AG04450 (cell line): Measurements from ENCODE around the gene IL1RAPL2. TPM values are rescaled to one million over a fixed set of nuclear protein-coding genes. Genes with fewer than 3 reads are reported as not detected.

ENCODE experiments used
- CTCF ChIA-PET: fragments of 300-600, 350-600 bp; formaldehyde crosslinking; extraction: SDS; loops from one replicate; lab custom pipeline; 2022; ENCODE audit warnings: antibody characterized with exemption, inconsistent platforms; lab: Charles Lee
- POLR2A ChIA-PET: fragments of 350-600 bp; formaldehyde crosslinking; extraction: SDS; loops from one replicate; lab custom pipeline; 2021; ENCODE audit warnings: antibody characterized with exemption, inconsistent platforms; lab: Yijun Ruan, JAX
- DNase-seq: peaks from one replicate; pipeline ENCODE4 v3.0.0-alpha.2; 2011; ENCODE audit warnings: low read depth, low spot score
- H3K27ac ChIP-seq: one replicate; pipeline ENCODE4 v1.5.1; 2012; ENCODE audit warnings: low read depth, low read length, control low read depth
- H3K27me3 ChIP-seq: one replicate; pipeline ENCODE4 v1.6.0; 2012; ENCODE audit warnings: low read length; ENCODE audit not compliant: control insufficient read depth, insufficient read depth
- H3K4me3 ChIP-seq: 2 replicates; pipeline ENCODE4 v1.5.1; 2011; ENCODE audit warnings: mild to moderate bottlenecking, low read depth, low read length, control low read depth
- H3K9me3 ChIP-seq: 2 replicates; pipeline ENCODE4 v1.5.1; 2012; ENCODE audit warnings: low read length; ENCODE audit not compliant: control insufficient read depth, insufficient read depth
- CTCF ChIP-seq: IDR thresholded peaks from 2 replicates; pipeline ENCODE4 v1.5.1; 2011; ENCODE audit warnings: low read depth, low read length, control low read depth, inconsistent platforms
- polyA plus RNA-seq: library from polyadenylated mRNA; depleted of rRNA; stranded (reverse); fragments of >200 nt; gene quantifications from 2 replicates; pipeline ENCODE4 v1.2.3, GENCODE V29; 2011

IL1RAPL2 gene
- polyA plus RNA-seq, 1 experiment: 0.71 TPM

GRCh38 chrX:105711805-105712204, 1145.8 kb downstream of the IL1RAPL2 start:
- TF ChIP-seq CTCF: no peak
- Histone ChIP-seq H3K4me3 (no peak overlapping the region), H3K9me3 (no peaks in the 10 kb centered on the region), H3K27me3 (no peaks in the 10 kb centered on the region), H3K27ac (no peak overlapping the region)
- ChIA-PET POLR2A (no interaction called here), CTCF (no interaction called here)
- DNase-seq: no peak

GRCh38 chrX:105715746-105716145, 1149.7 kb downstream of the IL1RAPL2 start:
- no peak for TF ChIP-seq CTCF
- Histone ChIP-seq H3K9me3 (no peaks in the 10 kb centered on the region), H3K4me3 (no peak overlapping the region), H3K27me3 (no peaks in the 10 kb centered on the region), H3K27ac (no peak overlapping the region)
- ChIA-PET POLR2A (no interaction called here), CTCF (no interaction called here)
- no peak for DNase-seq

GRCh38 chrX:105723966-105724735, 1158.2 kb downstream of the IL1RAPL2 start:
- no peaks in the 10 kb centered on the region for H3K27me3 ChIP-seq
- H3K9me3 ChIP-seq: no peaks in the 10 kb centered on the region
- H3K27ac ChIP-seq: no peak overlapping the region
- ChIA-PET POLR2A (no interaction called here), CTCF (no interaction called here)
- H3K4me3 ChIP-seq: no peak overlapping the region
- TF ChIP-seq CTCF: no peak
- no peak for DNase-seq

GRCh38 chrX:105725228-105725627, 1159.2 kb downstream of the IL1RAPL2 start:
- TF ChIP-seq CTCF: no peak
- ChIA-PET CTCF (no interaction called here), POLR2A (no interaction called here)
- H3K27me3 ChIP-seq: no peaks in the 10 kb centered on the region
- H3K4me3 ChIP-seq: no peak overlapping the region
- DNase-seq: no peak
- no peaks in the 10 kb centered on the region for H3K9me3 ChIP-seq
- no peak overlapping the region for H3K27ac ChIP-seq

- no peak for TF ChIP-seq CTCF
- no peak for DNase-seq
- Histone ChIP-seq H3K4me3 (no peak overlapping the region), H3K9me3 (no peaks in the 10 kb centered on the region), H3K27ac (no peak overlapping the region), H3K27me3 (no peaks in the 10 kb centered on the region)
- ChIA-PET POLR2A (no interaction called here), CTCF (no interaction called here)
Measured at GRCh38 chrX:105738162-105738561, 1172.2 kb downstream of the IL1RAPL2 start.
